GM13976 (cell line): ENCODE measurements around the gene VAPB.

Experiments used
- DNase-seq: peaks from one replicate; pipeline ENCODE4 v3.0.0; 2012; ENCODE audit warnings: low spot score
- in situ Hi-C: fragments of 300-500 bp; cut with MboI; formaldehyde crosslinking; loops from one replicate; pipeline ENCODE4 v1.12.0; 2022; ENCODE audit warnings: low sequenced_read_pairs, mixed read lengths, inconsistent platforms; ENCODE audit not compliant: unreplicated experiment
- TF ChIP-seq, protein P1 (sequence below): IDR thresholded peaks from 2 replicates; pipeline ENCODE4 v1.5.1; 2012; ENCODE audit warnings: borderline replicate concordance, mild to moderate bottlenecking; ENCODE audit not compliant: insufficient read depth; ENCODE audit errors: extremely low read depth, missing control alignments, control extremely low read depth

Gene VAPB

GRCh38 chr20:58453391-58453790, 64.4 kb downstream of the VAPB start:
- TF ChIP-seq, protein P1, sequence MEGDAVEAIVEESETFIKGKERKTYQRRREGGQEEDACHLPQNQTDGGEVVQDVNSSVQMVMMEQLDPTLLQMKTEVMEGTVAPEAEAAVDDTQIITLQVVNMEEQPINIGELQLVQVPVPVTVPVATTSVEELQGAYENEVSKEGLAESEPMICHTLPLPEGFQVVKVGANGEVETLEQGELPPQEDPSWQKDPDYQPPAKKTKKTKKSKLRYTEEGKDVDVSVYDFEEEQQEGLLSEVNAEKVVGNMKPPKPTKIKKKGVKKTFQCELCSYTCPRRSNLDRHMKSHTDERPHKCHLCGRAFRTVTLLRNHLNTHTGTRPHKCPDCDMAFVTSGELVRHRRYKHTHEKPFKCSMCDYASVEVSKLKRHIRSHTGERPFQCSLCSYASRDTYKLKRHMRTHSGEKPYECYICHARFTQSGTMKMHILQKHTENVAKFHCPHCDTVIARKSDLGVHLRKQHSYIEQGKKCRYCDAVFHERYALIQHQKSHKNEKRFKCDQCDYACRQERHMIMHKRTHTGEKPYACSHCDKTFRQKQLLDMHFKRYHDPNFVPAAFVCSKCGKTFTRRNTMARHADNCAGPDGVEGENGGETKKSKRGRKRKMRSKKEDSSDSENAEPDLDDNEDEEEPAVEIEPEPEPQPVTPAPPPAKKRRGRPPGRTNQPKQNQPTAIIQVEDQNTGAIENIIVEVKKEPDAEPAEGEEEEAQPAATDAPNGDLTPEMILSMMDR, result no peak
- DNase-seq, result no peak
- in situ Hi-C loops, result loop anchor here (10.0 kb wide), 1 partner anchor 209 kb away; no protein-coding TSS in a partner anchor

DNA sequence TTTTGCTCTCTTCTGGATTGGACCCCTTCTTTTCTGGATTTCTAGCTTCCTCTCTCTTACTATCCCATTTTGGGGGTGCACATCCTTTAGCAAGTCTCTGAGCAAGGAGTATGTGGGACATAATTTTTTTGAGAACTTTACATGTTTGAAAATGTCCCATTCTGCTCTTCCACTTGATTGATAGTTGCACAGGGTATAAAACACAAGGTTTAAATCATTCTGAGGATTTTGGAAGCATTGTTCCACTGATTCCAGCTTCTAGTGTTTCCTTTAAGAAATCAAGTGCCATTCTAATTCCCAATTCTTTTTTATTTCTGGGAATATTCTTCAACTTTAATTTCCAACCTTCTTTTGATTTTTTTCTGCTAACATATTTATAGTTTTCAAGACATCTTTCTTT, 65.4 kb downstream of the VAPB start:
- TF ChIP-seq, protein P1, result no peak
- in situ Hi-C loops, result loop anchor here (10.0 kb wide), 1 partner anchor 210 kb away; no protein-coding TSS in a partner anchor
- DNase-seq, result no peak

- in situ Hi-C loops, result loop anchor here (10.0 kb wide), 1 partner anchor 212 kb away; no protein-coding TSS in a partner anchor
- no peak for DNase-seq
- TF ChIP-seq, protein P1, result no peak
These were observed 68.2 kb downstream of the VAPB start for GRCh38 chr20:58457083-58457695.

- in situ Hi-C loops, result loop anchor here (10.0 kb wide), 1 partner anchor 214 kb away; no protein-coding TSS in a partner anchor
These were observed 69.5 kb downstream of the VAPB start for GRCh38 chr20:58458342-58459057.

GRCh38 chr20:58459058-58459750, 70.2 kb downstream of the VAPB start:
- in situ Hi-C loops, result loop anchor here (10.0 kb wide), 1 partner anchor 214 kb away; no protein-coding TSS in a partner anchor
- DNase-seq, result no peak
- TF ChIP-seq, protein P1, result no peak

More at GRCh38 chr20:58458342-58459057, 69.5 kb downstream of the VAPB start:
- peak; percentile 87 for DNase-seq
- TF ChIP-seq, protein P1, result no peak

DNA sequence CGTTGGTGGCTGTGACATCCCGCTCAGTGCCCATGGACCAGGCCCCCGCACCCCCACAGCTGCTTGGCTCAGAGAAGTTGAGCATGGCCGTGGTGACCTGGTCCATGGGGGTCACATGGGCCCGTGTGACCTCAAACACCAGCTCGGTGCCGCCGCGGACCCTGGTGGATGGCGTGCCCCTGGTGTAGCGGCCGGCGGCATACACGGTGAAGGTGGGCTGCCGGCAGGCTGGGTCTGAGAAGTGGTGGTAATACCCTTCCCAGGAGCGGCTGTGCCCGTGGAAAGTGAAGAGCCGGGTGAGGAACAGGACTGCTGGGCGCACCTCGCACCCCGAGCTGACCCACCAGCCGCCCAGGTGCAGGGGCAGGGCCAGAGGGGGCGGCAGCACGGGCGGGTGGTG, 72.1 kb downstream of the VAPB start:
- TF ChIP-seq, protein P1, result no peak
- in situ Hi-C loops, result no loop called here
- DNase-seq, result no peak
